HepG2 (cell line): ENCODE measurements around the gene ADAMTS2. TPM values are rescaled to one million over a fixed set of nuclear protein-coding genes. Genes with fewer than 3 reads are reported as not detected.

ENCODE experiments used
- ATAC-seq: fragments of 200-7000 bp; cut with Tn5 transposase; 3 replicates; pipeline ENCODE4 v1.9.1; 2020; ENCODE audit warnings: mild to moderate bottlenecking, moderate library complexity
- BruUV-seq: library from RNA; stranded (reverse); fragments of 400-500 nt; replicated peaks from 2 replicates; lab custom pipeline; 2021; lab: Mats Ljungman, UMichigan
- CTCF ChIA-PET: fragments of 300-600 bp; formaldehyde crosslinking; extraction: SDS; loops from one replicate; lab custom pipeline; 2021; ENCODE audit warnings: low total read pairs, inconsistent platforms, low intra/inter-chr PET ratio; lab: Yijun Ruan, JAX
- POLR2A ChIA-PET: fragments of 350-600 bp; sonication (Branson Sonifier 250); formaldehyde crosslinking; loops from one replicate; lab custom pipeline; 2020; ENCODE audit warnings: antibody characterized with exemption, inconsistent platforms; lab: Yijun Ruan, JAX
- DNase-seq: peaks from one replicate; pipeline ENCODE4 v3.0.0-alpha.2; 2015; ENCODE audit warnings: low spot score
- FAIRE-seq: peaks from 3 replicates; lab custom pipeline; 2011; peaks lifted over from hg19 to GRCh38; lab: Jason Lieb, UNC
- H2AFZ ChIP-seq: one replicate; pipeline ENCODE4 v1.6.1; 2011; ENCODE audit warnings: low read length, inconsistent platforms
- H3K27ac ChIP-seq: fragments of 300-600 bp; 3 replicates; pipeline ENCODE4 v1.8.0; 2011; ENCODE audit warnings: mixed run types, mild to moderate bottlenecking, mixed read lengths, low read length, inconsistent platforms; ENCODE audit not compliant: insufficient read depth; ENCODE audit errors: extremely low read length
- H3K27me3 ChIP-seq, 2 experiments: fragments of 200-600 bp in 1 of 2; 2 replicates in 1 of 2; 3 replicates in 1 of 2; pipeline versions ENCODE4 v1.6.0 to v1.8.0; 2011; ENCODE audit warnings: low read length in 2 of 2, mild to moderate bottlenecking in 2 of 2, moderate library complexity in 2 of 2, inconsistent platforms in 1 of 2; ENCODE audit not compliant: insufficient read depth in 2 of 2, control insufficient read depth in 1 of 2
- H3K36me3 ChIP-seq, 2 experiments: fragments of 200-600 bp in 1 of 2; replicated peaks in 1 of 2; 2 replicates in 1 of 2; 3 replicates in 1 of 2; pipeline versions ENCODE4 v1.5.1 to v1.8.0; 2011; ENCODE audit warnings: low read length in 2 of 2, inconsistent platforms in 1 of 2; ENCODE audit not compliant: insufficient read depth in 2 of 2, control insufficient read depth in 1 of 2
- H3K4me1 ChIP-seq: 2 replicates; pipeline ENCODE4 v1.5.1; 2012; ENCODE audit warnings: low read length, inconsistent platforms; ENCODE audit not compliant: insufficient read depth
- H3K4me2 ChIP-seq: 2 replicates; pipeline ENCODE4 v1.6.0; 2011; ENCODE audit warnings: low read depth, low read length, inconsistent platforms
- H3K4me3 ChIP-seq, 3 experiments: fragments of 200-600 bp in 1 of 3; sonication (generic), shearing (Covaris generic) in 1 of 3; replicated peaks in 1 of 3; 2 replicates each; pipeline ENCODE4 v1.5.1; 2011 to 2016; ENCODE audit warnings: low read length in 3 of 3, inconsistent platforms in 2 of 3, low read depth in 2 of 3, mild to moderate bottlenecking in 2 of 3, control low read depth in 1 of 3, mixed read lengths in 1 of 3; ENCODE audit not compliant: insufficient read depth in 1 of 3
- H3K79me2 ChIP-seq: one replicate; pipeline ENCODE4 v1.6.1; 2011; ENCODE audit warnings: low read length, inconsistent platforms; ENCODE audit not compliant: insufficient read depth
- H3K9ac ChIP-seq: 2 replicates; pipeline ENCODE4 v1.6.0; 2011; ENCODE audit warnings: mild to moderate bottlenecking, low read depth, low read length, inconsistent platforms; ENCODE audit not compliant: insufficient read depth
- H3K9me3 ChIP-seq: 2 replicates; pipeline ENCODE4 v1.5.1; 2012; ENCODE audit warnings: mild to moderate bottlenecking, low read length
- H4K20me1 ChIP-seq: 2 replicates; pipeline ENCODE4 v1.6.0; 2011; ENCODE audit warnings: inconsistent platforms, mild to moderate bottlenecking, low read length, moderate library complexity; ENCODE audit not compliant: insufficient read depth
- ATRX ChIP-seq: sonication (generic); formaldehyde crosslinking; IDR thresholded peaks from 2 replicates; pipeline ENCODE4 v1.4.0; 2020; ENCODE audit warnings: missing genetic modification reagents, borderline replicate concordance
- DR1 ChIP-seq: sonication (generic); formaldehyde crosslinking; IDR thresholded peaks from 2 replicates; pipeline ENCODE4 v1.8.0; 2021; ENCODE audit warnings: mild to moderate bottlenecking, missing genetic modification reagents, inconsistent platforms
- HNRNPK ChIP-seq: fragments of 200-400 bp; formaldehyde crosslinking; IDR thresholded peaks from 2 replicates; pipeline ENCODE4 v1.6.1; 2018; ENCODE audit warnings: low read length, low read depth, moderate library complexity, mild to moderate bottlenecking; ENCODE audit not compliant: poor library complexity, severe bottlenecking
- MED8 ChIP-seq: sonication (generic); formaldehyde crosslinking; IDR thresholded peaks from 2 replicates; pipeline ENCODE4 v1.8.1; 2023; ENCODE audit warnings: mild to moderate bottlenecking, missing genetic modification reagents; ENCODE audit not compliant: insufficient replicate concordance
- PRMT3 ChIP-seq: sonication (generic); formaldehyde crosslinking; IDR thresholded peaks from 2 replicates; pipeline ENCODE4 v1.8.1; 2022; ENCODE audit warnings: low read depth, mild to moderate bottlenecking, moderate library complexity, missing genetic modification reagents, borderline replicate concordance
- RFX5 ChIP-seq: IDR thresholded peaks from 2 replicates; pipeline ENCODE4 v1.6.1; 2011; ENCODE audit warnings: low read depth, low read length, improper control_type of control experiment
- SOX6 ChIP-seq, 2 experiments: fragments of 450-650 bp in 1 of 2; sonication (generic) in 1 of 2; formaldehyde crosslinking in 1 of 2; IDR thresholded peaks; 2 replicates each; pipeline versions ENCODE4 v1.4.0 to v1.6.1; 2017 to 2020; ENCODE audit warnings: antibody characterized with exemption in 1 of 2, mild to moderate bottlenecking in 1 of 2, missing genetic modification reagents in 1 of 2
- TARDBP ChIP-seq: sonication (generic); formaldehyde crosslinking; IDR thresholded peaks from 2 replicates; pipeline ENCODE4 v1.8.0; 2022; ENCODE audit warnings: mild to moderate bottlenecking, missing genetic modification reagents
- ZKSCAN5 ChIP-seq: sonication (generic); formaldehyde crosslinking; IDR thresholded peaks from 2 replicates; pipeline ENCODE4 v1.5.1; 2020; ENCODE audit warnings: mild to moderate bottlenecking, missing genetic modification reagents
- ZNF83 ChIP-seq: sonication (generic); formaldehyde crosslinking; IDR thresholded peaks from 2 replicates; pipeline ENCODE4 v1.4.0; 2020; ENCODE audit warnings: missing genetic modification reagents, mild to moderate bottlenecking, borderline replicate concordance
- WGBS: methylation state at CpG from one replicate; pipeline ENCODE4 v1.1.6; 2017; ENCODE audit warnings: low lambda C conversion rate; 5-methylcytosine and 5-hydroxymethylcytosine counted together
- in situ Hi-C: cut with HindIII; loops from 2 replicates; pipeline ENCODE4 v1.10.0; 2017; ENCODE audit warnings: low pct_unique_long_range_greater_than_20kb; ENCODE audit not compliant: extremely low pct_ligation_motif_present
- intact Hi-C: fragments of 100-400 bp; cut with micrococcal nuclease; formaldehyde crosslinking; loops from one replicate; pipeline ENCODE4 v1.10.0; 2022; ENCODE audit not compliant: unreplicated experiment
- polyA plus RNA-seq, 8 experiments: library from polyadenylated mRNA; depleted of rRNA in 3 of 8; stranded (reverse) in 7 of 8; unstranded in 1 of 8; fragments of >200 nt; fragmentation: Illumina TruSeq in 4 of 8; extraction: Trizol in 4 of 8; gene quantifications; 2 replicates each; pipeline versions ENCODE4 v1.2.1 to v1.2.3, GENCODE V29; 2011 to 2016; ENCODE audit warnings: low read depth in 4 of 8, missing spikeins in 1 of 8, mixed read lengths in 1 of 8; ENCODE audit not compliant: insufficient read depth in 1 of 8
- total RNA-seq, 5 experiments: library from RNA; depleted of rRNA; stranded (reverse); fragments of >200 nt; fragmentation: Illumina TruSeq; extraction: Trizol; gene quantifications; 2 replicates each; pipeline ENCODE4 v1.2.3, GENCODE V29; 2016; ENCODE audit warnings: low read depth in 1 of 5
- TF ChIP-seq, protein P1 (sequence below): IDR thresholded peaks from 2 replicates; pipeline ENCODE4 v1.6.1; 2016; ENCODE audit warnings: mild to moderate bottlenecking
- TF ChIP-seq, protein P2 (sequence below): IDR thresholded peaks from 2 replicates; pipeline ENCODE4 v1.6.1; 2012; ENCODE audit warnings: low read length, improper control_type of control experiment

The ADAMTS2 gene
- total and polyA plus RNA-seq, 2 of the 13 experiments (the other 11 are each of a cell fraction or from before 2014, with no cell fraction given) = 0.24 to 3.5 TPM

DNA sequence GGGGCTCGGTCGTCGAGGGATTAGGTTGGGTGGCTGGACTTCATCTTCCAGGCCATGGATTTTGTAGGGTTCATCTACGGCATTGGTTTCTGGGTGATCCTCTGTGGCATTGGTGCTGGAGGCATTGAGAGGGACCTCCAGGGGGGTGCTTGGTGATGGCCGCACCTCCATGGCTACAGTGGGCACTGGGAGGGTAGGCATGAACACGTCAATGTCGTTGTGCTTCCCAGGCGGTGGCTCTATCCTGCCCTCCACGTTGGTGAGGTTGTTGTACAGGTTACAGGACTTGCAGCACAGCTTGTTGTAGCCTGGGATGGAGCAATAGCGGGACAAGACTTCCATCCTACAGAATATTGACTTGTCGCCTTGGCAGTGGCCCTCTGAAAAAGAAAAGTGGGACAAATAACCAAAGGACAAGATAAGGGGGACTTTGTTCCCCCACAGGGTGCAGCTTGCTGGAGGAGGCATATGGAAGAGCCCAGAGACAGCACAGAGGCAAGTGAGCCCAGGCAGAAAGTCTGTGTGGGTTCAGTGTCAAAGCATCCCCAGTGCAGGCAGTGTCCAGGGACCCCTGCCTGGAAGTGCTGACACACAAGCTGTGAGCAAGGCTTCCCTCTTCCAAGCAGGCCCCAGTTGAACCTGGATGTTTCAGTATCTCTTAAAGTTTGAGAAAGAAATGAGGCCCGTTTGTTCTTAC, 231.2 kb downstream of the ADAMTS2 start:
- BruUV-seq = no TSS peak
- intact Hi-C loops (no loop called here), in situ Hi-C loops (no loop called here)
- no peak for TF ChIP-seq HNRNPK
- ChIA-PET CTCF (no interaction called here), POLR2A (no interaction called here)
- ATAC-seq (no peak), DNase-seq (no peak), FAIRE-seq (no peak)
- H3K4me2 ChIP-seq = no peak overlapping the region
- no peak overlapping the region for H3K27ac ChIP-seq
- no peaks in the 10 kb centered on the region for H3K79me2 ChIP-seq
- no peaks in the 10 kb centered on the region for H3K36me3 ChIP-seq
- H2AFZ ChIP-seq = no peak overlapping the region
- WGBS = 22% methylated on average over 11 of the region's 12 CpGs
- H4K20me1 ChIP-seq = no peaks in the 10 kb centered on the region
- H3K9me3 ChIP-seq = no peaks in the 10 kb centered on the region
- no peaks in the 10 kb centered on the region for H3K4me1 ChIP-seq
- H3K9ac ChIP-seq = no peak overlapping the region
- peaks cover 1 to 12% of the 10 kb centered on the region in 2 experiments; a peak in 1 of 5 replicates for H3K27me3 ChIP-seq
- H3K4me3 ChIP-seq = no peak overlapping the region

DNA sequence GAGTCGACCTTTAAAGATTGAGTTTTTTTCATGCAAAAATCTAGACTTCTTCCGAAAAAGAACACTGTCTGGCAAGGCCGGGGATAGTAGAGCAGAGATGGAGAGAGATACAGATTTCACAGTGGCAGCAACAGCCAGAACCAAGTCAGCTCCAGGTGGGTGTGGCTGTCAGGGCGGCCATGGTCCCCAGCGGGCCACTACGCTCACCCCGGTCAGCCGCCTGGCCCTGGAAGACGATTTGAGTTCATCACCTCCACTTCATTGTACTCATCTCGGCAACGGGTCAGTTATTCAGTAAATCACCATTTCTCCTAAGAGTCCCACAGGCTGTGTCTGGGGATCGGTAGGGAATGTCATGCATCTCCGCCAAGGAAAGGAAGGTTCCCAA, 232.1 kb downstream of the ADAMTS2 start:
- POLR2A ChIA-PET = no interaction called here
- ATAC-seq (no peak), DNase-seq (no peak)
- in situ Hi-C loops = no loop called here
- no peaks in the 10 kb centered on the region for H3K79me2 ChIP-seq
- H3K4me2 ChIP-seq = no peak overlapping the region
- CTCF ChIA-PET = no interaction called here
- no peaks in the 10 kb centered on the region for H3K9me3 ChIP-seq
- no peaks in the 10 kb centered on the region for H3K36me3 ChIP-seq
- H2AFZ ChIP-seq = no peak overlapping the region
- H3K4me3 ChIP-seq = no peak overlapping the region
- 37% methylated on average over 8 of the region's 13 CpGs for WGBS
- no peak for TF ChIP-seq SOX6 (IDR thresholded peaks at IDR 0.05)
- TF ChIP-seq SOX6 (CRISPR knock-in tag; IDR thresholded peaks at IDR 0.05) = no peak
- no peak for TF ChIP-seq PRMT3 (CRISPR knock-in tag)
- TF ChIP-seq RFX5 = no peak
- no peak for TF ChIP-seq ZNF83 (CRISPR knock-in tag)
- TF ChIP-seq, protein P1, sequence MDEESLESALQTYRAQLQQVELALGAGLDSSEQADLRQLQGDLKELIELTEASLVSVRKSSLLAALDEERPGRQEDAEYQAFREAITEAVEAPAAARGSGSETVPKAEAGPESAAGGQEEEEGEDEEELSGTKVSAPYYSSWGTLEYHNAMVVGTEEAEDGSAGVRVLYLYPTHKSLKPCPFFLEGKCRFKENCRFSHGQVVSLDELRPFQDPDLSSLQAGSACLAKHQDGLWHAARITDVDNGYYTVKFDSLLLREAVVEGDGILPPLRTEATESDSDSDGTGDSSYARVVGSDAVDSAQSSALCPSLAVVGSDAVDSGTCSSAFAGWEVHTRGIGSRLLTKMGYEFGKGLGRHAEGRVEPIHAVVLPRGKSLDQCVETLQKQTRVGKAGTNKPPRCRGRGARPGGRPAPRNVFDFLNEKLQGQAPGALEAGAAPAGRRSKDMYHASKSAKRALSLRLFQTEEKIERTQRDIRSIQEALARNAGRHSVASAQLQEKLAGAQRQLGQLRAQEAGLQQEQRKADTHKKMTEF = no peak
- no peak for TF ChIP-seq ATRX
- TF ChIP-seq DR1 = no peak
- TF ChIP-seq MED8 = no peak
- no peak for TF ChIP-seq TARDBP (CRISPR knock-in tag)
- TF ChIP-seq, protein P2, sequence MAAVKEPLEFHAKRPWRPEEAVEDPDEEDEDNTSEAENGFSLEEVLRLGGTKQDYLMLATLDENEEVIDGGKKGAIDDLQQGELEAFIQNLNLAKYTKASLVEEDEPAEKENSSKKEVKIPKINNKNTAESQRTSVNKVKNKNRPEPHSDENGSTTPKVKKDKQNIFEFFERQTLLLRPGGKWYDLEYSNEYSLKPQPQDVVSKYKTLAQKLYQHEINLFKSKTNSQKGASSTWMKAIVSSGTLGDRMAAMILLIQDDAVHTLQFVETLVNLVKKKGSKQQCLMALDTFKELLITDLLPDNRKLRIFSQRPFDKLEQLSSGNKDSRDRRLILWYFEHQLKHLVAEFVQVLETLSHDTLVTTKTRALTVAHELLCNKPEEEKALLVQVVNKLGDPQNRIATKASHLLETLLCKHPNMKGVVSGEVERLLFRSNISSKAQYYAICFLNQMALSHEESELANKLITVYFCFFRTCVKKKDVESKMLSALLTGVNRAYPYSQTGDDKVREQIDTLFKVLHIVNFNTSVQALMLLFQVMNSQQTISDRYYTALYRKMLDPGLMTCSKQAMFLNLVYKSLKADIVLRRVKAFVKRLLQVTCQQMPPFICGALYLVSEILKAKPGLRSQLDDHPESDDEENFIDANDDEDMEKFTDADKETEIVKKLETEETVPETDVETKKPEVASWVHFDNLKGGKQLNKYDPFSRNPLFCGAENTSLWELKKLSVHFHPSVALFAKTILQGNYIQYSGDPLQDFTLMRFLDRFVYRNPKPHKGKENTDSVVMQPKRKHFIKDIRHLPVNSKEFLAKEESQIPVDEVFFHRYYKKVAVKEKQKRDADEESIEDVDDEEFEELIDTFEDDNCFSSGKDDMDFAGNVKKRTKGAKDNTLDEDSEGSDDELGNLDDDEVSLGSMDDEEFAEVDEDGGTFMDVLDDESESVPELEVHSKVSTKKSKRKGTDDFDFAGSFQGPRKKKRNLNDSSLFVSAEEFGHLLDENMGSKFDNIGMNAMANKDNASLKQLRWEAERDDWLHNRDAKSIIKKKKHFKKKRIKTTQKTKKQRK = no peak
- no peak for TF ChIP-seq ZKSCAN5 (CRISPR knock-in tag)
- TF ChIP-seq, all 625 proteins: peak for 0
- intact Hi-C loops = no loop called here
- no TSS peak for BruUV-seq
- no peak overlapping the region for H3K9ac ChIP-seq
- H3K27me3 ChIP-seq = peaks cover 1 to 12% of the 10 kb centered on the region in 2 experiments; a peak in 1 of 5 replicates
- H4K20me1 ChIP-seq = no peaks in the 10 kb centered on the region
- H3K4me1 ChIP-seq = no peaks in the 10 kb centered on the region
- no peak for FAIRE-seq
- H3K27ac ChIP-seq = no peak overlapping the region
